ENCODE results near the gene SURF4. TPM values are rescaled to one million over a fixed set of nuclear protein-coding genes. Genes with fewer than 3 reads are reported as not detected.

The SURF4 gene
- total RNA-seq, 1 donor from 2014 or later, result 57.0 TPM

DNA sequence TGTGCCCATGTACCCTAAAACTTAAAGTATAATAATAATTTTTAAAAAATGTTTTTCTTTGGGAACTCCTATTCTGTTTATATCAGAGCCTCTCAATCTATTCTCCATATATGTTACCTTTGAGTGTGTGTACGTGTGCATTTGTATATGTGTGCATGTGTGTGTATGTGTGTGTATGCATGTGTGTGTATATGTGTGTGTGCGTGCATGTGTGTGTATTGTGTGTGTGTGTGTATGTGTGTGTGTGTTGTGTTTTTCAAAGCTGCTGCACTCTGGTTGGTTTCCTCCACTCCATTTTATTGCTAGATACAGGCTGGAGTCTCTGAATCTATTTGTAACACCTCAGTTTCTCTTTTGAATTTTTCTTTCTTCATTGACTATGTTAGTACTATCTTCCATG lies 59.9 kb downstream of the SURF4 start:
- H3K27ac Mint-ChIP-seq, result no peak overlapping the region
- H3K4me1 Mint-ChIP-seq, result no peaks in the 10 kb centered on the region
- ATAC-seq (ENCODE audit: low read depth) (no peak), DNase-seq (no peak)
- CTCF ChIA-PET, result no interaction called here
- H3K9me3 Mint-ChIP-seq, result no peaks in the 10 kb centered on the region
- TF ChIP-seq, protein P1, sequence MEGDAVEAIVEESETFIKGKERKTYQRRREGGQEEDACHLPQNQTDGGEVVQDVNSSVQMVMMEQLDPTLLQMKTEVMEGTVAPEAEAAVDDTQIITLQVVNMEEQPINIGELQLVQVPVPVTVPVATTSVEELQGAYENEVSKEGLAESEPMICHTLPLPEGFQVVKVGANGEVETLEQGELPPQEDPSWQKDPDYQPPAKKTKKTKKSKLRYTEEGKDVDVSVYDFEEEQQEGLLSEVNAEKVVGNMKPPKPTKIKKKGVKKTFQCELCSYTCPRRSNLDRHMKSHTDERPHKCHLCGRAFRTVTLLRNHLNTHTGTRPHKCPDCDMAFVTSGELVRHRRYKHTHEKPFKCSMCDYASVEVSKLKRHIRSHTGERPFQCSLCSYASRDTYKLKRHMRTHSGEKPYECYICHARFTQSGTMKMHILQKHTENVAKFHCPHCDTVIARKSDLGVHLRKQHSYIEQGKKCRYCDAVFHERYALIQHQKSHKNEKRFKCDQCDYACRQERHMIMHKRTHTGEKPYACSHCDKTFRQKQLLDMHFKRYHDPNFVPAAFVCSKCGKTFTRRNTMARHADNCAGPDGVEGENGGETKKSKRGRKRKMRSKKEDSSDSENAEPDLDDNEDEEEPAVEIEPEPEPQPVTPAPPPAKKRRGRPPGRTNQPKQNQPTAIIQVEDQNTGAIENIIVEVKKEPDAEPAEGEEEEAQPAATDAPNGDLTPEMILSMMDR (IDR thresholded peaks at IDR 0.05), result no peak
- H3K27me3 Mint-ChIP-seq, result peaks cover 4% of the 10 kb centered on the region
- no peak overlapping the region for H3K4me3 Mint-ChIP-seq
- POLR2A ChIA-PET, result no interaction called here
- H3K36me3 Mint-ChIP-seq (ENCODE audit: low read depth), result no peaks in the 10 kb centered on the region
- intact Hi-C loops (cut with micrococcal nuclease), result no loop called here

Other genes starting within 250 kb of the SURF4 start
- 42.2 and 49.5 TPM in 2 replicates for gene GBGT1, start 212.1 kb downstream of the SURF4 start, total RNA-seq
- not detected in 2 replicates for gene OBP2B, start 166.8 kb downstream of the SURF4 start, total RNA-seq
- not detected in 2 replicates for gene ABO, start 100.9 kb downstream of the SURF4 start, total RNA-seq
- 22.4 and 23.9 TPM in 2 replicates for gene SURF6, start 39.9 kb downstream of the SURF4 start, total RNA-seq
- 40.7 and 45.7 TPM in 2 replicates for gene MED22, start 27.9 kb downstream of the SURF4 start, total RNA-seq
- 3,786 and 4,134 TPM in 2 replicates for gene RPL7A, start 27.8 kb downstream of the SURF4 start, total RNA-seq
- 33.6 and 38.9 TPM in 2 replicates for gene SURF1, start 19.6 kb downstream of the SURF4 start, total RNA-seq
- gene SURF2, start 19.5 kb downstream of the SURF4 start, total RNA-seq, result 17.3 and 17.8 TPM in 2 replicates
- 0.37 and 0.44 TPM in 2 replicates for gene STKLD1, start 306 bp upstream of the SURF4 start, total RNA-seq
- gene REXO4, start 42.0 kb upstream of the SURF4 start, total RNA-seq, result 31.6 and 33.3 TPM in 2 replicates
- 1.9 TPM in 2 replicates for gene ADAMTS13, start 46.3 kb upstream of the SURF4 start, total RNA-seq
- gene CACFD1, start 83.9 kb upstream of the SURF4 start, total RNA-seq, result 13.8 and 15.0 TPM in 2 replicates
- gene SLC2A6, start 103.0 kb upstream of the SURF4 start, total RNA-seq, result 32.9 and 37.4 TPM in 2 replicates
- not detected in 2 replicates for gene MYMK, start 148.9 kb upstream of the SURF4 start, total RNA-seq
- not detected in 2 replicates for gene ADAMTSL2, start 158.6 kb upstream of the SURF4 start, total RNA-seq
- gene FAM163B, start 233.3 kb upstream of the SURF4 start, total RNA-seq, result not detected in 2 replicates

Data from activated B cell treated with CpG ODN at 0.5 μM for 24 hours (primary cell).